Lower lobe of right lung (tissue), 2 donors: Measurements from ENCODE around the gene MBOAT2. TPM values are rescaled to one million over a fixed set of nuclear protein-coding genes. Genes with fewer than 3 reads are reported as not detected.

Source experiments
- ATAC-seq, 2 donors: fragments of 200-7000 bp; cut with Tn5 transposase; one replicate each; pipeline ENCODE4 v1.9.1; 2020 to 2022; ENCODE audit warnings: mild to moderate bottlenecking in 2 of 2, moderate library complexity in 2 of 2
- DNase-seq: peaks from one replicate; pipeline ENCODE4 v3.0.0-alpha.2; 2020
- H3K27ac ChIP-seq: fragments of 200-600 bp; one replicate; pipeline ENCODE4 v1.8.0; 2022
- H3K27me3 ChIP-seq: fragments of 200-600 bp; one replicate; pipeline ENCODE4 v1.8.0; 2022; ENCODE audit warnings: low read depth
- H3K36me3 ChIP-seq: fragments of 200-600 bp; one replicate; pipeline ENCODE4 v1.8.0; 2022; ENCODE audit warnings: mild to moderate bottlenecking
- H3K4me1 ChIP-seq: fragments of 200-600 bp; one replicate; pipeline ENCODE4 v1.8.0; 2022
- H3K4me3 ChIP-seq: fragments of 200-600 bp; one replicate; pipeline ENCODE4 v1.8.0; 2022; ENCODE audit warnings: mild to moderate bottlenecking
- H3K9me3 ChIP-seq: fragments of 200-600 bp; one replicate; pipeline ENCODE4 v1.8.0; 2022
- intact Hi-C: fragments of 100-400 bp; cut with DNase I; formaldehyde crosslinking; loops from one replicate; pipeline ENCODE4 v1.11.0; 2022
- total RNA-seq: library from RNA; stranded (reverse); fragmentation: NEBNext Ultra II Directional; extraction: Animal tissue kit (Norgen Biotek cat#: 25700); gene quantifications from one replicate; pipeline ENCODE4 v1.2.1, GENCODE V29; 2021
- TF ChIP-seq, protein P1 (sequence below): fragments of 200-600 bp; IDR thresholded peaks from one replicate; pipeline ENCODE4 v1.8.0; 2022; ENCODE audit warnings: antibody characterized with exemption, mild to moderate bottlenecking
- donor health status: DM: no; HTN: yes; CAD: no; lungs with severe emphysema.

MBOAT2 gene
- total RNA-seq, 1 donor from 2014 or later, result 36.5 TPM

- ATAC-seq (no peak), DNase-seq (no peak)
- intact Hi-C loops, result no loop called here
- Histone ChIP-seq H3K27me3 (no peaks in the 10 kb centered on the region), H3K9me3 (no peaks in the 10 kb centered on the region), H3K27ac (no peak overlapping the region), H3K36me3 (no peaks in the 10 kb centered on the region), H3K4me1 (no peaks in the 10 kb centered on the region), H3K4me3 (no peak overlapping the region)
- TF ChIP-seq, protein P1, sequence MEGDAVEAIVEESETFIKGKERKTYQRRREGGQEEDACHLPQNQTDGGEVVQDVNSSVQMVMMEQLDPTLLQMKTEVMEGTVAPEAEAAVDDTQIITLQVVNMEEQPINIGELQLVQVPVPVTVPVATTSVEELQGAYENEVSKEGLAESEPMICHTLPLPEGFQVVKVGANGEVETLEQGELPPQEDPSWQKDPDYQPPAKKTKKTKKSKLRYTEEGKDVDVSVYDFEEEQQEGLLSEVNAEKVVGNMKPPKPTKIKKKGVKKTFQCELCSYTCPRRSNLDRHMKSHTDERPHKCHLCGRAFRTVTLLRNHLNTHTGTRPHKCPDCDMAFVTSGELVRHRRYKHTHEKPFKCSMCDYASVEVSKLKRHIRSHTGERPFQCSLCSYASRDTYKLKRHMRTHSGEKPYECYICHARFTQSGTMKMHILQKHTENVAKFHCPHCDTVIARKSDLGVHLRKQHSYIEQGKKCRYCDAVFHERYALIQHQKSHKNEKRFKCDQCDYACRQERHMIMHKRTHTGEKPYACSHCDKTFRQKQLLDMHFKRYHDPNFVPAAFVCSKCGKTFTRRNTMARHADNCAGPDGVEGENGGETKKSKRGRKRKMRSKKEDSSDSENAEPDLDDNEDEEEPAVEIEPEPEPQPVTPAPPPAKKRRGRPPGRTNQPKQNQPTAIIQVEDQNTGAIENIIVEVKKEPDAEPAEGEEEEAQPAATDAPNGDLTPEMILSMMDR, result no peak
Observed at GRCh38 chr2:8993196-8993901, 10.1 kb downstream of the MBOAT2 start.

- TF ChIP-seq, protein P1, result no peak
- Histone ChIP-seq H3K4me3 (no peak overlapping the region), H3K36me3 (no peaks in the 10 kb centered on the region), H3K9me3 (no peaks in the 10 kb centered on the region), H3K4me1 (no peaks in the 10 kb centered on the region), H3K27ac (no peak overlapping the region), H3K27me3 (no peaks in the 10 kb centered on the region)
- ATAC-seq (no peak), DNase-seq (no peak)
- intact Hi-C loops, result no loop called here
Observed at GRCh38 chr2:8992643-8993042, 10.8 kb downstream of the MBOAT2 start.

DNA sequence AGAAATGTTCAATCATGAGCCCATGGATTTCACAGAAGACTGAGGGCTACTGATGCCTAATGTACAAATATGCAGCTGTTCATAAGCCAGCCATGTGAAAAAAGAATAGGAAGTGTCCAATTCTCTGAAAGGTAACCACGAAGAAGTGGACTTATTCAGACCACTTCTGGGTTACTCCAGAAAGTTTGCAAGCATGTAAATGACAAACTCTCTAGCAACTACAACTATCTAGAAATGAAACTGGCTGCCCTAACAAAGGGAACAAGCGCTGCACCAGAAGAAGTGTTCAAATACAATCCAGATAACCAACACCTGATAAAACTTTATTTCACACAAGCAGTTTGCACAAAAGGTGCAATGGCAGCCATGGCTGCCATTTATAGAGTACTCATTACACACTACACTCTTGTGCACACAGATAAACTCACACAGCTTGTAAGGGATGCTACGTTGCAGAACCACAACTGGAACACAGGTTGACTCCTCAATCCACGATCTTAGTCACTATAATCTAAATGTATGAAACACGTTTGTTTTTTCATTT is 13.9 kb downstream of the MBOAT2 start:
- no peak for DNase-seq

GRCh38 chr2:8987410-8987809 is 16.1 kb downstream of the MBOAT2 start:
- Histone ChIP-seq H3K36me3 (no peaks in the 10 kb centered on the region), H3K27me3 (no peaks in the 10 kb centered on the region), H3K4me3 (no peak overlapping the region), H3K9me3 (no peaks in the 10 kb centered on the region), H3K4me1 (peaks cover 4% of the 10 kb centered on the region), H3K27ac (no peak overlapping the region)
- TF ChIP-seq, protein P1, result no peak
- no peak for ATAC-seq
- intact Hi-C loops, result no loop called here
- DNase-seq, result no peak

More for the DNA sequence above, 13.9 kb downstream of the MBOAT2 start:
- TF ChIP-seq, protein P1, result no peak
- H3K4me1 ChIP-seq, result no peaks in the 10 kb centered on the region
- H3K4me3 ChIP-seq, result no peak overlapping the region
- H3K36me3 ChIP-seq, result no peaks in the 10 kb centered on the region
- no peak for ATAC-seq
- H3K27me3 ChIP-seq, result no peaks in the 10 kb centered on the region
- intact Hi-C loops, result no loop called here
- no peaks in the 10 kb centered on the region for H3K9me3 ChIP-seq
- H3K27ac ChIP-seq, result no peak overlapping the region

- H3K27ac ChIP-seq, result no peak overlapping the region
- no peaks in the 10 kb centered on the region for H3K9me3 ChIP-seq
- no peaks in the 10 kb centered on the region for H3K27me3 ChIP-seq
- DNase-seq (no peak), ATAC-seq (no peak)
- intact Hi-C loops, result no loop called here
- H3K4me3 ChIP-seq, result no peak overlapping the region
- TF ChIP-seq, protein P1, result peak; percentile 20
- peaks cover 4% of the 10 kb centered on the region for H3K4me1 ChIP-seq
- no peaks in the 10 kb centered on the region for H3K36me3 ChIP-seq
Observed at GRCh38 chr2:8986327-8986976, 17.0 kb downstream of the MBOAT2 start.
